UCSD-AML1 (cell line): Measurements from ENCODE around the gene NOXA1.
"Not testable (repeated sequence)": the region's sequence is repeated elsewhere in the genome, so short reads cannot be mapped to it uniquely, and the experiment has no call there.

Experiments used
- DNase-seq: peaks from one replicate; lab custom pipeline; 2025; ENCODE audit not compliant: unreplicated experiment; lab: John Stamatoyannopoulos, UW

Gene NOXA1

DNA sequence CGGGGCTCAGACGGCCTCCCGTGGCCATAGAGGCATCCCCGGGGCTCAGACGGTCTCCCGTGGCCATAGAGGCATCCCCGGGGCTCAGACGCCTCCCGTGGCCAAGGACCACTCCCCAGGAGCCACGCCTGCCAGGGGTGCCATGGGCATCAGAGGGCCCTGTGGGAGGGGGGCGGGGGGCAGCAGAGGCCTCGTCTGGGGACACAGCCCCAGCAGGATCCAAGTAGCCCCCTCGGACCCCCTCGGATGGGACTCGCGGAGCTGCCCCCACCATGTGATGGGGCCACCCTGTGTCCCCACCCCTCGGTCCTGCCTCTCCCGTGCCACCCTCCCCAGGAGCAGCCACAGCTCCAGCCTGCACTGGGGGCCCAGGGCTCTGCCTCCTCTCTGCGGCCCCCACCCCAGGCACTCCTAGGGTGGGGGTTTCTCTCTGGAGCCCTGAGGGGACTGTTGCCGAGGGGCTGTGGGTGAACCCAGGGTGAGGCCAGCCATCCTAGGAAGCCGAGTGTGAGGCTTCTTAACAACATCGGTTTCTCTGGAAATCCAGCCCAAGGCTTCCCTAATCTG is 15.5 kb downstream of the NOXA1 start:
- no peak for DNase-seq

DNA sequence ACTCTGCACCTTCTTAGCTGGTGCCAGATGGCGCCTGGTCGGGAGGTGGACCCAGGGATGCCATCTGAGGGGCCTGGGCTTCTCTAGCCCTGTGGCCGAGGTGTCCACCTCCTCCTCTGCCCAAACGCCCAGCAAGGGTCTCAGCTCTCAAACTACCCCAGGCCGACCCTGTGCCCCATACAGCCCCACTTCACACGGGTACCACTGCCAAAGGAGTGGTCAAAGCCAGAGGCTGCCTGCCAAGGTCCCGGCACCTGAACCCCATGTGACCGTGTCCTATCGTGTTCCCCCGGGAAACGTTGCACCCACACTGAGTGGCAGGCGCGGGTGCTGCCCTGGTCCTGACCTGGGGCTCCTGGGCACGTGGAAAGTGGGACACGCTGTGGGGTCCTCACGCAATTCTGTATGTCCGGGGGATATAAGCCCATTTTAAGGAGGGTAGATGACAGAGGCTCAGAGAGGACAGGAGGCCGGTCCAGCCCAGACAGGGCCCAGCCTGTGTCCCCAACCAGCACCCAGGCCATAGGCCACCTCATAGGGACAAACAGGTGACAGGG is 16.0 kb downstream of the NOXA1 start:
- DNase-seq = no peak

DNA sequence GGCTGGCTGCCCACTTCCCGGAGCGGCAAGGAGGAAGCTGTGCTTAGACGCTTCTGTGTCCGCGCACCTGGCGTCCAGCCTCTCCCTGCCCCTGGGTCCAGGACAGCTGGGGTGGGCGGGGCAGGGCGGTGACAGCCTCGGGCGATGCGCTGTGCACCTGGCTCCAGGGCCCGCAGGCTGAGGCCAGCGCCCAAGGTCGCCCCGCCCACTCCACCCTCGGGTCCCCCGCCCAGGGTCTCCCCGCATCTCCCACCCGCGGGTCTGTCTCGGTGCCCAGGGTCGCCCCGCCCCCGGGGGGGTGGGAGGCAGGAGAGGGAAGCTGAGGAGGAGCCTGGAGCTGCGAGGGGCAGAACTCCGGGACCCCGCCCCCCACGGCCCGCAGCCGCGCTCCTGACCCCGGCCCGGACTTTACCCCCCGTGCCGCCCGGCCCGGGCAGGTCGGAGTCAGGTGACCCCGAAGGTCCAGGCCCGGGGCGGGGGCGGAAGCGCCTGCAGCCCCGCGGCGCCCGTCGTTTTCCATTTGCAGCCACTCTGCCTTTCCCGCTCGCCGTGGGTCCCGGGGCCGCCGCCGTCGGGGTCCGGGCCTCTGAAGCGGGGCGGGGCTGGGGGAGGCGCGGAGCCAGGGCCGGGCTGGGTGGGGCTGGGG is 18.2 kb downstream of the NOXA1 start, which contains the start of gene ENTPD8:
Gene ENTPD8 (minus strand): TSS at position 69 of the 646 bp plus-strand sequence. CDS start 3,072 bp downstream, outside the sequence.
- peak; percentile 54 for DNase-seq

DNA sequence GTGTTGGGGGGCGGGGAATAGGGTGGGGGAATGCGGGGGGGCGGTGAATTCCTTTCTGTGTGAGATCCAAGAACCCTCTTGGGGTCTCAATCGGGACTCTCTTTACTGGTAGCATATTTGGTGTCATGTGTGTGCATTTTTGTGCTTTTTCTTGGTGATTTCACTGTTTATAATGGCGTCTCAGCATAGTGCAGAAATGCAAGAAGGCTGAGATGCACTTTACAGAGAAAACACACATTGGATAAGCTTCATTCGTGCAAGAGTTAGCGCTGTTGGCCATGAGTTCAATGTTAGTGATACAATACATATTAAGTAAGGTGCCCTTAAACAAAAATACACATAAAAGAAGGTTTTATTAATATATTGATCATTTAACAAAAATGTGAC is 18.7 kb downstream of the NOXA1 start:
- no peak for DNase-seq

DNA sequence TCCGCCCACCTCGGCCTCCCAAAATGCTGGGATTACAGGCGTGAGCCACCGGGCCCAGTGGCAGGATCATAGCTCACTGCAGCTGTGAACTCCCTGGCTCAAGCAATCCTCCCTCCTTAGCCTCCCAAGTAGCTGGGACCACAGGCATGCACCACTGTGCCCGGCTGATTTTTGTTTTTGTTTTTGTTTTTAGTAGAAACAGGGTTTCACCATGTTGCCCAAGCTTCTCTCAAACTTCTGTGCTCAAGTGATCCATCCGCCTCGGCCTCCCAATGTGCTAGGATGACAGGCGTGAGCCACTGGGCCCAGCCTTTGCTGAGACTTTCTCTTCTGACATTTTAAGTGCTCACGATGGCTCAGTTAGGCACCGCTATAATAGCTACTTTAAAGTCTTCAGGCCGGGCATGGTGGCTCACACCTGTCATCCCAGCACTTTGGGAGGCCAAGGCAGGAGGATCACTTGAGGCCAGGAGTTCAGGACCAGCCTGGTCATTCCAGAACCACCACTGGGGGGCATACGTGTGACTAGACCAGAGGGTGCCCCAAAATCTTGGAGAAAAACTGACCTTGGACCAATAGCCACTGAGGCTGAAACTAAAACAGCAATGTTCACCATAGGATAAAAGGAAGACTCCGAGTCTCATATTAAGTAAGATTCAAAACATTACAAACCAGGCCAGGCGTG is 21.1 kb downstream of the NOXA1 start:
- no peak for DNase-seq

DNA sequence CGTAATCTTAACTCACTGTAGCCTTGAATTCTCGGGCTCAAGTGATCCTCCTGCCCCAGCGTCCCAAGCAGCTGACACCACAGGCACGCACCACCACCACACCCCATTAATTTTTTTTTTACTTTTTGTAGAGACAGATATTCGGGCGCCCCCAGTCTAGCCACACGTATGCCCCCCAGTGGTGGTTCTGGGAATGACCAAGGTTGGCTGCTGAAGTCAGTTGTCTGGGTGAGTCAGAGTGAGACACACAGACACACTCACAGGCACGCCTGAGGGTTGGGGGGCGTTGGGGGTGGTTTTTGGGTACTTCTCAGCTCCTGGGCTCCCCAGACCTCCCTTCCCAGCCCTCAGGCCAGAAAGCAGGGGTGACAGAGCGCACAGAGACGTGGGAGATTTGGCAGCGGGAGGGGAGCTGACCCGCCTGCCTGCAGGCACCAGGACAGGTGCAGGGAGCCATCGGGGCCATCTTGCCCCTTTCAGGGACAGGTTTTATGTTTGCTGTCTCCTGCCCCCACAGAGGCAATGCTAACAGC is 22.1 kb downstream of the NOXA1 start:
- DNase-seq = peak; percentile 75

DNA sequence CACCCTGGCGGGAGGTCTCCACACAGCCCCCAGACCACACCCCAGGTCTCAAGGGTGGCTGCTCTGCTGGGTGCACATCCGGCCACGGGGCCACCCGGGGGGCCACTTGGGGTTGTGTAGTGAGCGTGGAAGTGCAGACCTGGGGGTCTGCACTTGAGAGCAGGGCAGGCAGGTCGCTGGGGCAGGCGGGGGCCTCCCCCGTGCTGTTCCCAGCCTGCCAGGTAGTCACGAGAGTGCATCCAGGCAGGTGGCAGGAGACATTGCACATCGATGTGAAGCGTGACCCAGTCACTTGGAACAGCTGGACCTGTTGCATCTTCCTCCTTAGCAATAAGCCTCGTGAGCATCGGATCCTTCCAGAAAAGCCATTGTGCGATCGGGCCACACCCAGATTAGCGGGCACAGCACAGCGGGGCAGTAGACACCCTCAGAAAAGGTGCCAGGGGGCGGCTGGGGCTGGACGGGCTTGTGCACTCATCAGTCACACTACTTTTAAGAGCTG is 22.8 kb downstream of the NOXA1 start:
- no peak for DNase-seq

DNA sequence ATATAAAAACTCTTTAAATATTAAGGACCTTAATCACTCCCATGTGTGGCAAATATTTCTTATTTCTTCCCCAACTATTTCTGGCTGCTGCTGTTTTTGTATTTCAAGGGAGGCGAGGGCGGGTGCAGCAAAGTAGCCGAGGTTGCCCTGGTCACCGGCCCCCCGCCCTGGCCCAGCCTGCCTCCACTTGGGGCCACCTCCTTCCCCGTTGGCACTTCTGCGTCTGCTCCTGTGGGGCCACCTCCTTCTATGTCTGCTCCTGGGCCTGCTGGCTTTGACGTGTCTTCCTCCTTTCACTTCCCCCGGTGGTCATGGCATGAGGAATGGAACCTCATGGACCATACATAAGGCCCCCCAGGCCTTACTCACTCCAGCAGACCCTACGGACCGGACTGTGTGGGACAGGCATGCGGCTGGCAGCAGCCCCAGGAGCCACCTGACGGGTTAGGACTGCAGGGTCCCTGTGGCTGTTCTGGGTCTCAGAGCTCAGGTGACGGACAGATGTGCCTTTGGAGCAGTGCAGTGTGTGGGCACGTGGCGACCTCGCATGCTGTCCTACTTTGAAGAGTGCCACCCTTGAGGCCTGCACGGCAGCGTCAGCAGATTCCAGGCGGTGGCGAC is 23.8 kb downstream of the NOXA1 start:
- DNase-seq = no peak

DNA sequence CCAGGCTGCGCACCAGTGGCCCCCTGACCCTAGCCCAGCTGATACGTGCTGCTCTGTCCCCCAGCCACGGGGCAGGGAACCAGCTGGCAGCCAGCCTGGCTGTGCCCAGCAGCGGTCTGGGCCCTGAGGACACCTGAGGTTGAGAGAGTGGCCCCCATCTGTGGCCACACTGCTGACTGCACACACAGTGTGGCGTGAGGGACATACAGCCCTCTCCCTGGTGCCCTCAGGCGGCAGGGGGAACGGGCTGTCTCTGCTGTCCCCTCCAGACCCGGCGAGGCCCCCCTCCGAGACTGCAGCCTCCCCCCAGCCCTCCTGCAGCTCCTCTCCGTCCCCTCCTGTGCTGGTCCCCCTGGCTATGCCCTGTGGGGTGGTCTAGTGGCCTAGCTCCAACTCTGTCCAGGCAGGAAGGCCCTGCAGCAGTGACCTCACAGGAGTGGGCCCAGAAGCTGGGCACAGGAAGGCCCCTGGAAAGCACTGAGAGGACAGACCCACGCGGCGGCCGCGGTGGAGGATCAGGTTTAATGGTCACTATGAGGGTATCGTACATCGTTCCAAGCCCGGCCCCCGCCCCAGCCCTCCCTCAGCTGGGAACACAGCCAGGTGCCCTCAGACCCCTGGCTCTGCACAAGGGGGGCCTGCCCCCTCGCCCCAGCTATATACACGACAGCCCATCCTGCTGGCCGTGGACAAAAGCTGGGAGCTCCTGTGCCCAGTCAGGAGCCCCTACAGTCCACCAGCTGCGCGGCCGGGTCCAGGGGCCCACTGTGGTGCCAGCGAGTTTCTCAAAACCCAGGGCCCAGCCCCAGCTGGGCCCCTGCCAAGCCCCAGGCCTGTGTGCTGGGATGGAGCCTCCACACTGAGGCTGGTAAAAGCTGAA is 24.8 kb downstream of the NOXA1 start:
- DNase-seq = no peak

DNA sequence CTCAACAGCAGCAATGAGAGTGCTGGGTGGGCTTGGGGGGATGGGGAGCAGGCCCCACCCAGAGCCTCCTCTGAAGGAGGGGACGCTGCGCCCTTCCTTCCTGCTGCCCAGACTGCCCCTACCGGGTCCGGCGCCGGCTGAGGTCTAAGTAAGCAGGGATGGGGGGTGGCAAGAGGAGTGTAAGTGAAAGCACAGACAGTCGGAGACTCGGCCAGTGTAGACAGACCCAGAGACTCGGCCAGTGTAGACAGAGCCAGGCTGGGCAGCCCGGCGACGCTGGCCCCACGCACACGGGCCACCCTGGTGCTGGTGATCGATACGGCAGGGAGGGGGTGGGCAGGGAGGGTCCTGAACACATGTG is 25.4 kb downstream of the NOXA1 start:
- DNase-seq = no peak

DNA sequence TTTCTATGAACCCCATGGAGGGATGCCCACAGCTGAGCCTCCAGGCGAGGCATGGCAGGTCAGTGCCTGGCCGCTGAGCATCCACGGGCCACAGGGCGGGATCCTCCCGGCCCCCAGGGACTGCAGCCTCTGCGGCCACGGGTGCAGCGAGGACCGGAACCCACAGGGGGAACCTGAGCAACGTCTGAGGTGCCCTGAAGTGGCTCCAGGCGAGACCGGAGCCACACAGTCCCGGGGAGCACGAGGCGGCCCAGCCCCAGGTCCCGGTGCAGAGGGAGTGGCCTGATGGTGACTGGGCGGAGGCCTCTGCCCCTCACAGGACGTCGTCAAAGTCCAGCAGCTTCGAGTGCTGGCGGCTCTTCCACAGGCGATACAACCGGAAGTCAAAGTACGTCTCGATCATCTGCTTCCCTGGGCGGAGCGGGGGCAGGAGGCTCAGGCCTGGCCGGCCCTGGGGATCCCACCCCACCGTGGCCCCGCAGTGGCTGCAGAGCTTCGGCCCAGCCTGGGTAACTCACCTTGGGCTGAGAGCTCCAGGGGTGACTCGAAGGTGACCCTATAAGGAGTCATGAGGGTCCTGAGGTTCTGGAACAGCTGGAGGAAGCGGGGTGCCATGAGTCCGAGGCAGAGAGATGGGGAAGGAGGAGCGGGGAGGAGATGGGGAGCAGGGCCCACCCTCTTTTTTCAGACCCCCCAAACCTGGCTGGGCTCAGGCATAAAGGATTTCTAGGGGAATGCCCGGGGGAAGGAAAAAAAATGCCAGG is 26.1 kb downstream of the NOXA1 start:
- no peak for DNase-seq

DNA sequence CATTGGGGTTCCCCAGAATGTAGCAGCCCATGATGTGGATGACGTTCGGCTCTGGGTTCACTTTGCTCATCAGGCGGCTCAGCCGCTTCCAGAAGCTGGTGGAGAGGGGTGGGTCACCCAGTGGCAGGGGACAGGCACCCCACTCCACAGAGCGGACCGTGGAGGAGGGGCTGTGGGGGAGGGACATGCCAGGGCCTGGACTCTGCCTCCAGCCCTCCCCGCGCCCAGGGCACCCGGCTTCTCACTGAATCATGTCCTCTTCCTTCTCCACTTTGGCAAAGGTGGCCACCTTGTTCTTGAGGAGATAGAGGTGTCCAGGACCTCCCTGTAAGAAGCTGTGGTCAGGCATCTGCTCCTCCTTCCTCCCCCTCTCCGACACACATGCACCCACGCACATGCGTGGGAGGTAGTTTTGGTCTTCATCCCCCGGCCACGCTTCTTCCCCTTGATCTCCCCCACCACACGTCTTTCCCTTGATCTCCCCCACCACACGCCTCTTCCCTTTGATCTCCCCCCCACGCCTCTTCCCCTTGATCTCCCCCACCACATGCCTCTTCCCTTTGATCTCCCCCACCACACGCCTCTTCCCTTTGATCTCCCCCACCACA is 26.8 kb downstream of the NOXA1 start:
- DNase-seq = no peak

DNA sequence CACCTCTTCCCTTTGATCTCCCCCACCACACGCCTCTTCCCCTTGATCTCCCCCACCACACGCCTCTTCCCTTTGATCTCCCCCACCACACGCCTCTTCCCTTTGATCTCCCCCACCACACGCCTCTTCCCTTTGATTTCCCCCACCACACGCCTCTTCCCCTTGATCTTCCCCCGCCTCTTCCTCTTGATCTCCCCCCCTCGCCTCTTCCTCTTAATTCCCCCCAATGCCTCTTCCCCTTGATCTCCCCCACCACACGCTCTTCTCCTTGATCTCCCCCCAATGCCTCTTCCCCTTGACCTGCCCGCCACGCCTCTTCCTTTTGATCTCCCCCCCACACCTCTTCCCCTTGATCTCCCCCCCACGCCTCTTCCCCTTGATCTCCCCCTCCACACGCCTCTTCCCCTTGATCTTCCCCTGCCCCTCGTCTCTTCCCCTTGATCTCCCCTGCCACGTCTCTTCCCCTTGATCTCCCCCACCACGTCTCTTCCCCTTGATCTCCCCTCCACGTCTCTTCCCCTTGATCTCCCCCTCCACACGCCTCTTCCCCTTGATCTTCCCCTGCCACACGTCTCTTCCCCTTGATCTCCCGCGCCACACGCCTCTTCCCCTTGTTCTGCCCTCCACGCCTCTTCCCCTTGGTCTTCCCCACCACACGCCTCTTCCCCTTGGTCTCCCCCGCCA is 27.5 kb downstream of the NOXA1 start:
- peak; percentile 28 for DNase-seq

DNA sequence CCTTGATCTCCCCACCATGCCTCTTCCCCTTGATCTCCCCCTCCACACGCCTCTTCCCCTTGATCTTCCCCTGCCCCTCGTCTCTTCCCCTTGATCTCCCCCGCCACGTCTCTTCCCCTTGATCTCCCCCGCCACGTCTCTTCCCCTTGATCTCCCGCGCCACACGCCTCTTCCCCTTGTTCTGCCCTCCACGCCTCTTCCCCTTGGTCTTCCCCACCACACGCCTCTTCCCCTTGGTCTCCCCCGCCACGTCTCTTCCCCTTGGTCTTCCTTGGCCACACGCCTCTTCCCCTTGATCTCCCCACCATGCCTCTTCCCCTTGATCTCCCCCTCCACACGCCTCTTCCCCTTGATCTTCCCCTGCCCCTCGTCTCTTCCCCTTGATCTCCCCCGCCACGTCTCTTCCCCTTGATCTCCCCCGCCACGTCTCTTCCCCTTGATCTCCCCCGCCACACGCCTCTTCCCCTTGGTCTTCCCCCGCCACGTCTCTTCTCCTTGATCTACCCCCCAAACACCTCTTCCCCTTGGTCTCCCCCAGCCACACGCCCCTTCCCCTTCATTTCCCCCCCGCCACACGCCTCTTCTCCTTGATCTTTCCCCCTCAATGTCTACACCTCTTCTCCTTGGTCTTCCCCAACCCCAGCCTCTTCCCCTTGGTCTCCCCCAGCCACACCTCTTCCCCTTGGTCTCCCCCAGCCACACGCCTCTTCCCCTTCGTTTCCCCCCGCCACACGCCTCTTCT is 28.2 kb downstream of the NOXA1 start:
- DNase-seq = not testable (repeated sequence)

DNA sequence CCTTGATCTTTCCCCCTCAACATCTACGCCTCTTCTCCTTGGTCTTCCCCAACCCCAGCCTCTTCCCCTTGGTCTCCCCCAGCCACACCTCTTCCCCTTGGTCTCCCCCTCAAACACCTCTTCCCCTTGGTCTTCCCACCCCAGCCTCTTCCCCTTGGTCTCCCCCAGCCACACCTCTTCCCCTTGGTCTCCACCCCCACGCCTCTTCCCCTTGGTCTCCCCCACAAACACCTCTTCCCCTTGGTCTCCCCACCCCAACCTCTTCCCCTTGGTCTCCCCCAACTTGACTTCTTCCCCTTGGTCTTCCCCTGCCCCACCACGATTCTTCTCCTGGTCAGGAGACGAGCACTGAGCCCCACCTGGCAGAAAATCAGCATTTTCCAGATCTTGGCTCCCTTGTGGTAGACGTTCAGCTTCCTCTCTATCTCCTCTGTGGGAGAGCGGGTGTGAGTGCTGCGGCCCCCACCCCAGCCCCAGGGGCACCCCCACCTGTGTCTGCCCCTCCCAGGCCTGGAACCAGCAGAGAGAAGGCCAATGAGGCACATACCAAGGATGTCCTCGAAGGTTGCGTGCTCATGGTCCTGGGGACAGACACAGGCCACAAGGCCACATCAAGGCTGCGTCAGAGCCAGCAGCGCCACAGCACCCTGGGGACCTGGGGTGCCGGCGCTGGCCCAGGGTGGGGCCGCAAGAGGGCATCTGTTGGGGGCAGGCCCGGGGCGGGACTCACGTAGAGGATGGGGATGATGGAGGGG is 29.0 kb downstream of the NOXA1 start:
- peak; percentile 30 for DNase-seq

DNA sequence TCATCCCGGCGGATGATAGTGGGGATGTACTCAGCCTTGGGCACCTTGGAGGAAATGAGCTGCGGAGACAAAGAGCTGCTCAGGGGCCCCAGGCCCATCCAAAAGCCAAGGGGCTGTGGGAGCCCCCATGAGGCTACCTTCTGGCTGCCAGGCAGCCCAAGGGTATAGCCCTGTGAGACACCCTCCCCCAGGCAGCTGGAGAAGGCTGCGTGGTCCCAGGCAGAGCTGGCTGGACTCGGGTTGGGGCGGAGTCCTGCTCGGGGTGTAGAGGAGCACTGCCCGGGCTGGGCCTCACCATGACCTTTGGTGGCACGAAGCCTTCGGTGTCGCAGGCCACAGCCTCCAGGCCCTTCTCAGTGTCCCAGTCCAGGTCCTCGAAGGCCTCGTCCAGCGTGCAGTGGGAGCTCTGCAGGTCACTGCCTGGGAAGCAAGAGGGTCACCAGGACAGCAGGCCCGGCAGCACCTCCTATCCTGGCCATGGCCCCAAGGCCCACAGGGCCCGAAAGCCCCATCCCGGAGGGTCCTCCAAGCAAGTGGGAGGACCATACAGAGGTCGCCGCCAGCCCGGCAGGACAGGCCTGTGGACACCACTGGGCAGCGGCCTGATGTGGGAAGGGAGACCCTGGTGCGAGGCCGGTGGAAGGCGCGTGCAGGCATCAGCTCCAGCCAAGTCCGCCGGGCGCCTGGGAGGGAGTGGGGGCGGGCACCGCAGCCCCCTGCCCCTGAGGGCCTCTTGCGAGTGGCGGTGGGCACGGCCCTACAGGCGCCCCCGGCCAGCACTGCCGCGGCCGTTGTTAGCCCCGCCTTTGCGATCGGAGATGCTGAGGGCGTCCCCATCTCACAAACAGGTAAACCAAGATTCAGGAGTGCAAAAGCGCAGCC is 29.8 kb downstream of the NOXA1 start:
- DNase-seq = no peak
